ENCODE data around the gene DOK1. TPM values are rescaled to one million over a fixed set of nuclear protein-coding genes. Genes with fewer than 3 reads are reported as not detected.

DOK1 gene
- total RNA-seq, 1 donor: 9.9 TPM

GRCh38 chr2:74554820-74555531 lies 456 bp downstream of the DOK1 start:
- H3K4me3 ChIP-seq (ENCODE audit: low read depth, low read length): peak overlapping the region; percentile 88
- DNase-seq (ENCODE audit: low read depth): peak; percentile 52
- no peak for TF ChIP-seq CTCF (IDR thresholded peaks at IDR 0.05; ENCODE audit: insufficient read depth, low read depth, low read length)

GRCh38 chr2:74555610-74556103 lies 1.1 kb downstream of the DOK1 start:
- TF ChIP-seq CTCF (IDR thresholded peaks at IDR 0.05; ENCODE audit: insufficient read depth, low read depth, low read length): no peak
- no peak for DNase-seq (ENCODE audit: low read depth)
- peak overlapping the region; percentile 88 for H3K4me3 ChIP-seq (ENCODE audit: low read depth, low read length)

- no peak for TF ChIP-seq CTCF (IDR thresholded peaks at IDR 0.05; ENCODE audit: insufficient read depth, low read depth, low read length)
- DNase-seq (ENCODE audit: low read depth): no peak
- no peak overlapping the region for H3K4me3 ChIP-seq (ENCODE audit: low read depth, low read length)
Measured at GRCh38 chr2:74556159-74556558, 1.6 kb downstream of the DOK1 start.

GRCh38 chr2:74556831-74557370 lies 2.4 kb downstream of the DOK1 start:
- no peak for DNase-seq (ENCODE audit: low read depth)
- no peak for TF ChIP-seq CTCF (IDR thresholded peaks at IDR 0.05; ENCODE audit: insufficient read depth, low read depth, low read length)
- H3K4me3 ChIP-seq (ENCODE audit: low read depth, low read length): no peak overlapping the region

- no peak overlapping the region for H3K4me3 ChIP-seq (ENCODE audit: low read depth, low read length)
- no peak for DNase-seq (ENCODE audit: low read depth)
- no peak for TF ChIP-seq CTCF (IDR thresholded peaks at IDR 0.05; ENCODE audit: insufficient read depth, low read depth, low read length)
Measured at GRCh38 chr2:74558284-74559230, 4.0 kb downstream of the DOK1 start.

- DNase-seq (ENCODE audit: low read depth): no peak
- no peak for TF ChIP-seq CTCF (IDR thresholded peaks at IDR 0.05; ENCODE audit: insufficient read depth, low read depth, low read length)
- no peak overlapping the region for H3K4me3 ChIP-seq (ENCODE audit: low read depth, low read length)
Measured at GRCh38 chr2:74559912-74560311, 5.4 kb downstream of the DOK1 start.
